Brain microvascular endothelial cell (primary cell): ENCODE data around the gene FAM171A1.
A peak's percentile ranks its signal among the peaks of the same experiment; 100 is the strongest.

Source experiments
- DNase-seq: peaks from one replicate; pipeline ENCODE4 v3.0.0-alpha.2; 2020
- H3K27ac ChIP-seq: fragments of 250-450 bp; sonication (Bioruptor Pico); 2 replicates; pipeline ENCODE4 v1.5.1; 2020; ENCODE audit warnings: mild to moderate bottlenecking, moderate library complexity
- H3K27me3 ChIP-seq: fragments of 250-450 bp; sonication (Bioruptor Pico); replicated peaks from 2 replicates; pipeline ENCODE4 v1.5.1; 2020; ENCODE audit warnings: mild to moderate bottlenecking
- H3K36me3 ChIP-seq: fragments of 250-450 bp; sonication (Bioruptor Pico); replicated peaks from 2 replicates; pipeline ENCODE4 v1.5.1; 2020; ENCODE audit warnings: mild to moderate bottlenecking
- H3K4me3 ChIP-seq: 2 replicates; pipeline ENCODE4 v1.5.1; 2011; ENCODE audit warnings: low read depth, mild to moderate bottlenecking, control low read depth, low read length, moderate library complexity
- in situ Hi-C: cut with HindIII; loops from 2 replicates; pipeline ENCODE4 v1.10.0; 2017; ENCODE audit warnings: low sequenced_read_pairs, low pct_ligation_motif_present
- TF ChIP-seq, protein P1 (sequence below): IDR thresholded peaks from 2 replicates; pipeline ENCODE4 v1.5.1; 2011; ENCODE audit warnings: low read depth, mild to moderate bottlenecking, moderate library complexity, low read length, control low read depth, inconsistent platforms; ENCODE audit errors: missing control alignments

The FAM171A1 gene

DNA sequence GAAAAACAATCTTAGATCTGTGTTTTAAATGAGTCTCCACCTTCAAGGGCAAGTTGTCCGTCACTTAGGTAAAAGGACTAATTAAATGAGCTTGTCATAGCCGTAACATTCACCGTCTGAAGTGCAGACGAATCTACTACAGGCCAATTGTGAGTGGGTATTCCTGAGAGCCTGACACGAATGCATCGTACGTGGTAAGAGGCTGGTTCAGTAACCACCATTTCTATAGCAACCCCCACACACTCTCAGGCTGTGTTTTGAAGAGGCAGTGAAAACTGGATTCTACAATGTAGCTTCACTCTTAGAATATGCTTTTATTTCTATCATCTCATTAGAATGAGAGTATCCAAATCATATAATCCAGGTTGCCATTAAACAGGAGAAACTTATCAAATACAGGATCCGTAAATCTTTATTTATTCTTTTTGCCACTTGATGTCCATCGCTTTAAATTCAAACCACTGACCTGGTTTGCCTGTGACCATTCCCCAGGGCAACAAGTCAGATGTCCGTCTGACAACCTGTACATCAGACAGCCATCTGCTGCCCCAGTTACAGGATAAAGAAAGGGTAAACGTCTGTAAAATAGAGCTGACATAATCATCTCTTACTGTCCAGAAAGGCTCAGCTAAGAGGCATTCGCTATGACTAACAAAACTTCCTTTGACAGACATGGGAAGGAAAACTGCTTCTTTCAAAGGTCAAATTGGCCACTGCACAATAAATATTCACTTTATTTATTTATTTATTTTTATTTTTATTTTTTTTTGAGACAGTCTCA lies 132.3 kb downstream of the FAM171A1 start:
- peak; percentile 67 for DNase-seq
- in situ Hi-C loops = no loop called here
- Histone ChIP-seq H3K4me3 (no peak overlapping the region), H3K27ac (peak overlapping the region; percentile 87), H3K36me3 (no peaks in the 10 kb centered on the region), H3K27me3 (no peaks in the 10 kb centered on the region)
- TF ChIP-seq, protein P1, sequence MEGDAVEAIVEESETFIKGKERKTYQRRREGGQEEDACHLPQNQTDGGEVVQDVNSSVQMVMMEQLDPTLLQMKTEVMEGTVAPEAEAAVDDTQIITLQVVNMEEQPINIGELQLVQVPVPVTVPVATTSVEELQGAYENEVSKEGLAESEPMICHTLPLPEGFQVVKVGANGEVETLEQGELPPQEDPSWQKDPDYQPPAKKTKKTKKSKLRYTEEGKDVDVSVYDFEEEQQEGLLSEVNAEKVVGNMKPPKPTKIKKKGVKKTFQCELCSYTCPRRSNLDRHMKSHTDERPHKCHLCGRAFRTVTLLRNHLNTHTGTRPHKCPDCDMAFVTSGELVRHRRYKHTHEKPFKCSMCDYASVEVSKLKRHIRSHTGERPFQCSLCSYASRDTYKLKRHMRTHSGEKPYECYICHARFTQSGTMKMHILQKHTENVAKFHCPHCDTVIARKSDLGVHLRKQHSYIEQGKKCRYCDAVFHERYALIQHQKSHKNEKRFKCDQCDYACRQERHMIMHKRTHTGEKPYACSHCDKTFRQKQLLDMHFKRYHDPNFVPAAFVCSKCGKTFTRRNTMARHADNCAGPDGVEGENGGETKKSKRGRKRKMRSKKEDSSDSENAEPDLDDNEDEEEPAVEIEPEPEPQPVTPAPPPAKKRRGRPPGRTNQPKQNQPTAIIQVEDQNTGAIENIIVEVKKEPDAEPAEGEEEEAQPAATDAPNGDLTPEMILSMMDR = no peak

DNA sequence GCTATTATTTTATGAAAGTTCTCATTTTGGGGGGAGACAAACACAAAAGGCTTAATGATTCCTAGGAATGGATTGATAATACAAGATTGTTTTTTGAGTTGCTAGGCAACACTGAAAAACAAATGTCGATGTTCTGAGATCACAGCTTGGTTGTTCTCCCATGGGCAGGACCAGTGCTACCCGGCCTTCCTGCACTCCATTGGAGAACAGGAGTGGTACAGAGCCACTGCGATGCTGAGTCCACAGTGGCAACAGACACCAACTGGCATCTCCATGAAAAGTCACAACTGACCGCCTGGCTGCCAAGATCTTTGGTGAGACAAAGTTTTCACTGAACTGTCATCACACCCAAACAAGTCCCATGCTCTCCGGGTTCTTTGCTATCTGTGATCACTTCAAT lies 133.7 kb downstream of the FAM171A1 start:
- H3K27ac ChIP-seq = peak overlapping the region; percentile 54
- TF ChIP-seq, protein P1 = no peak
- in situ Hi-C loops = no loop called here
- no peaks in the 10 kb centered on the region for H3K36me3 ChIP-seq
- H3K4me3 ChIP-seq = no peak overlapping the region
- H3K27me3 ChIP-seq = no peaks in the 10 kb centered on the region
- peak; percentile 60 for DNase-seq

DNA sequence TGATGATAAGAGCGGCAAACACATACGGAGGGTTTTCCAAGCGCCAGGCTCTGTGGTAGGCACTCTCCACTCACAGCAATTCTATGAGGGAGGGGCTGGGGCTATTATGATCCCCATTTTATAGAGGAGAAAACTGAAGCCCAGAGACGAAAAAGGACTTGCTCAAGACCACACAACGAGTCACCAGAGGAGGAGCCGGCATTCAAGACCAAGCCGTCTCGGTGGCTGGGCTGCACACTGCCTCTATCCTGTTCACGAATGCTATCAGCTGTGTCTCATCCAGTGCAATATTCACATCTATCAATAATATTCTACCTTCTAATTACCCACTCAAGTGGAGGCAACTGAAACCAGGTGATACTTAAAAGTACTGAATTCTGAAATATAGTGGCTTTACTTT lies 134.7 kb downstream of the FAM171A1 start:
- in situ Hi-C loops = no loop called here
- H3K27ac ChIP-seq = peak overlapping the region; percentile 54
- TF ChIP-seq, protein P1 = no peak

DNA sequence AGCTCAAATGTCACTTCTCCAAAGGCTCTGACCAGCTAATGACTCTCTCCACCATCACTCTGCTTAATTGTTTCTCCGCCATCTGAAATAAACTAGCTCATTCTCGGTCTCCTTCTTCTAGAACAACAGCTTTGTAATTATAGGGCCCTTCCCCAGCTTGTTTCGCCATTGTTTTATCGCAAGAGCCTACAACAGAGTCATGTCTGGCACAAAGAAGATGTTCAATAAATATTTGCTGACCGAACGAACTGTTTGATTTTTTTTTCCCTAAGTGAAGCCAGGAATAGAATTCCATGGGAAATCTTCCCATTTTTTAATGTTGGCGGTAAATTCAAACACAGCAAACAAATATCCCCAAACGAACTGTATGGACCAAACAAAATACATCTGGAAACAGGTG lies 138.8 kb downstream of the FAM171A1 start:
- in situ Hi-C loops = no loop called here
- no peak overlapping the region for H3K27ac ChIP-seq
- H3K36me3 ChIP-seq = no peaks in the 10 kb centered on the region
- no peaks in the 10 kb centered on the region for H3K27me3 ChIP-seq
- TF ChIP-seq, protein P1 = no peak
- no peak overlapping the region for H3K4me3 ChIP-seq
- no peak for DNase-seq

More for the DNA sequence above, 134.7 kb downstream of the FAM171A1 start:
- peak; percentile 46 for DNase-seq
- no peaks in the 10 kb centered on the region for H3K27me3 ChIP-seq
- H3K4me3 ChIP-seq = no peak overlapping the region
- H3K36me3 ChIP-seq = no peaks in the 10 kb centered on the region

DNA sequence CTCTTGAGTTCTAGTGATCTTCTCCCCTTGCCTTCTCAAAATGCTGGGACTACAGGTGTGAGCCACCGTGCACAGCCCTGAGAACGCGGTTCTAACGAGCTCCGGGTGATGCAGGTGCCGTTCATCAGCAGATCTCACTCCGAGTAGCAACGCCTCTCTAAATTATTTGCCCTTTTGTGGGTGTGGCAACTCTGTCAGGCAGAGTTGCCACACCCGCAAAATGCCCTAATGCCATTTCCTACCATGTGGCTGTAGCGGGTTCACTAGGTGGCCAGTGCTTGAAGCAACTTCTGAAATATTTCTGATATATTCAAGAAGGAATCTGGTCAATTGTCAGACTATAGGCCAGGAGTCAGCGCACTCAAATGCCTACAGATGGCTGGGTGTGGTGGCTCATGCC lies 139.7 kb downstream of the FAM171A1 start:
- Histone ChIP-seq H3K27me3 (no peaks in the 10 kb centered on the region), H3K4me3 (no peak overlapping the region), H3K27ac (no peak overlapping the region), H3K36me3 (no peaks in the 10 kb centered on the region)
- TF ChIP-seq, protein P1 = no peak
- DNase-seq = no peak
- in situ Hi-C loops = no loop called here

DNA sequence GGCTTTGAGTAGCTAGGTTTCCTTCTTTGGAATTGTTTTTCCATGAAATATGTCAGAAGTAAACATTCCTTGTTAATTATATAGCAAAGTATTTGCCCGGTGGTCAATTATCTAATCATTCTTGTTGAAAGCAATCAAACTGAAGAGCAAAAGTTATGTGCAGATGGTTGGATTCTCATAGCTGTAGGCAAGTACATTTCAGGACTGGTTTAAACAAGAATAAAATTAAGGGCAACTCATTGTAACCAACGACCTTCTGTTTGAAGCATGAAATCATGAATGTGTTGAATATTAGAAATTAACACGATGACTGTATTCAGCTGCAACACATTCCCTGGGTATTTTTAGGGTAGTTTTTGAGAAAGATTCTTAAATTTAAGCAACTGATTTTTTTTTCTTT lies 140.8 kb downstream of the FAM171A1 start:
- in situ Hi-C loops = no loop called here
- Histone ChIP-seq H3K4me3 (no peak overlapping the region), H3K27ac (no peak overlapping the region), H3K27me3 (no peaks in the 10 kb centered on the region), H3K36me3 (no peaks in the 10 kb centered on the region)
- TF ChIP-seq, protein P1 = no peak
- DNase-seq = no peak
